Fibroblast of skin of left quadriceps (primary cell): Measurements from ENCODE around the gene GPR62.

ENCODE experiments used
- DNase-seq, 2 experiments: peaks; one replicate each; pipeline ENCODE4 v3.0.0-alpha.2; 2013; ENCODE audit warnings: low read depth in 2 of 2

GPR62 gene

GRCh38 chr3:51937611-51938450 is 17.4 kb upstream of the GPR62 start:
- DNase-seq, result no peak

GRCh38 chr3:51938780-51939425 is 16.3 kb upstream of the GPR62 start:
- no peak for DNase-seq

GRCh38 chr3:51940648-51941462 is 14.3 kb upstream of the GPR62 start:
- DNase-seq, result no peak

GRCh38 chr3:51941463-51941797 is 13.8 kb upstream of the GPR62 start:
- no peak for DNase-seq

GRCh38 chr3:51941798-51942602 is 13.2 kb upstream of the GPR62 start, which contains the start of the genes PARP3 and RRP9:
TSS of gene PARP3 (plus strand) at chr3:51942363. CDS start at chr3:51943356, 993 bp downstream.
TSS of gene RRP9 (minus strand) at chr3:51941904. CDS start at chr3:51941867, 37 bp downstream.
- peak; percentile 99 to 100 for DNase-seq

- no peak for DNase-seq
These were observed 12.4 kb upstream of the GPR62 start for GRCh38 chr3:51942603-51943450.

- DNase-seq, result no peak
These were observed 11.5 kb upstream of the GPR62 start for GRCh38 chr3:51943451-51944391.

GRCh38 chr3:51944451-51945021 is 10.6 kb upstream of the GPR62 start:
- DNase-seq, result no peak

GRCh38 chr3:51945031-51945840 is 9.9 kb upstream of the GPR62 start:
- DNase-seq, result no peak

GRCh38 chr3:51945926-51946705 is 9.1 kb upstream of the GPR62 start:
- DNase-seq, result no peak

GRCh38 chr3:51946796-51947195 is 8.4 kb upstream of the GPR62 start:
- no peak for DNase-seq

GRCh38 chr3:51947215-51947900 is 7.8 kb upstream of the GPR62 start:
- no peak for DNase-seq

GRCh38 chr3:51948016-51948580 is 7.1 kb upstream of the GPR62 start:
- no peak for DNase-seq

- DNase-seq, result no peak
These were observed 6.1 kb upstream of the GPR62 start for GRCh38 chr3:51949121-51949520.

- DNase-seq, result no peak
These were observed 4.3 kb upstream of the GPR62 start for GRCh38 chr3:51950899-51951298.

GRCh38 chr3:51953445-51953844 is 1.7 kb upstream of the GPR62 start:
- DNase-seq, result peak in 1 of 2 experiments; percentile 37
